ENCODE measurements around the gene MRPL55.

The MRPL55 gene

GRCh38 chr1:228109073-228109961 lies at the start of gene MRPL55:
Gene MRPL55, minus strand, starts transcription at chr1:228109299. Its CDS starts 1,039 bp downstream, at chr1:228108260.
- DNase-seq (ENCODE audit: low read depth, low spot score), result peak; percentile 98

- DNase-seq (ENCODE audit: low read depth, low spot score), result no peak
Measured at GRCh38 chr1:228158151-228159007, 49.3 kb upstream of the MRPL55 start.

- DNase-seq (ENCODE audit: low read depth, low spot score), result no peak
Measured at GRCh38 chr1:228157729-228158126, 48.6 kb upstream of the MRPL55 start.

GRCh38 chr1:228156941-228157728 lies 48.0 kb upstream of the MRPL55 start:
- DNase-seq (ENCODE audit: low read depth, low spot score), result no peak

GRCh38 chr1:228156515-228156881 lies 47.4 kb upstream of the MRPL55 start:
- no peak for DNase-seq (ENCODE audit: low read depth, low spot score)

DNA sequence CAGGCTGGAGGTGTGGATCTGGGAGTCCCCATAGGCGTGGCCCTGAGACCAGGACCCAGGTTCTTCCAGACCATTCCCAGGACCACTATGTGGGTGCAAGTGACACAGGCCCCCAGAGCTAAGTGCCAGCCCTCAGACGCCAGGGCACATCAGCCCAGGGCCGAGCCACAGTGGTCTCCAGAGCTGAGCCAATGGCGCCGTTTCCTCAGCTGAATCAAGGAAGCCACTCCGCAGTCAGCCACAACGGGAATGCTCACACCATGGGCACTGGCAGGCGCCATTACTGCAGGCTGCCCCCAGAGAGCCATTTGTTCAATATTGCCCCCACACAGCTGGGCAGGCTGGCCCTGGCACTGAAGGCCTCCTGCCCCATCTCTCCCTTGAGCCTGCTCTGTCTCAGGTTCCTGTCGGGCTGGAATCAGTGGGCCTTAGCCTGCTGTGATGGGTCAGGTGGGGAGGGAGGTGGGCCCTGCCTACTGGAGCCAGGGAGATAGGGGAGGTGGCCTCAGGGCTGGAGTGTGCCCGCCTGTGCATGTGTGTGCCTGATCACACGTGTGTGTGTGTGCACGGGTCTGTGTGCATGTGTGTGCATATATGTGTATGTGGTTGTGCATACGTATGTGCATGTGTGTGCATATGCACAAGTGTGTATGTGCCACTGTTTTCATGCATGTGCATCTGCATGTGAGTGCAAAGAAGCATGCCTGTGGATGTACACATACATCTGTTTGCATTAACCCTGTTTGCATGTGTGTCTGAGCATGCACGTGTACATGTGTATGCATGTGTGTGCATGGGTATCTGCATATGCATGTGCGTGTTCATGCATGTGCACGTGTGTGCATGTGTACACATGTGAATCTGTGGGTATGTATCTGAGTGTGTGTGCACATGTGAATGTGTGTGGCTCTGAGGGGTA lies 46.8 kb upstream of the MRPL55 start:
- no peak for DNase-seq (ENCODE audit: low read depth, low spot score)

GRCh38 chr1:228154670-228155571 lies 45.8 kb upstream of the MRPL55 start:
- DNase-seq (ENCODE audit: low read depth, low spot score), result no peak

DNA sequence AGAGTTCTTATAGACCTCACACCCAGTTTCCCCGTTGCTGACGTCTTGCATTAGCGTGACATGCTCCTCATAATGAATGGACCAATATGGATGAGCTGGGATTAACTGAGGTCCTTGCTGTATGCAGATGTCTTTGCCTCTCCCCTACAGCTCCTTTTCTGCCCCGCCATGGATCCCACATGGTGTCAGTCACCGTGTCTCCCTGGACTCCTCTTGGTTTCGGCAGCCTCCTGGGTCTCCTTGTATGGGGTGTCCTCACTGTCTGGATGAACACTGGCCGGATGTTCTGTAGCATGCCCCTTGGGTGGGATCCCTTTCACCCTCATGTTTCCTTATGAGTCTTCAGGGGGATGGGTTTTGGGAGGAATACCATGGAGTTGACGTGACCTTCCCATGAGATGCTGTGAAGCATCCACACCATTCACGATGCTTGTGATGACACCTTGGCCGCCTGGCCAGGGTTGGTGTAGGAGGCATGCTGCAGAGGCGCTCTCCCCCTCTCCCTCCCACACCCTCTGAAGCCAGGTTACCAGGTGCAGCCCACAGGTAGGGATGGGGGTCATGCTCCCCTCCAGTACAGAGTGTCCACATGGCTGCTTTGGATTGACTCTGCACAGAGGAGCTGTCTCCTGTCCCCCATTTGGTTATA lies 45.0 kb upstream of the MRPL55 start:
- no peak for DNase-seq (ENCODE audit: low read depth, low spot score)

DNA sequence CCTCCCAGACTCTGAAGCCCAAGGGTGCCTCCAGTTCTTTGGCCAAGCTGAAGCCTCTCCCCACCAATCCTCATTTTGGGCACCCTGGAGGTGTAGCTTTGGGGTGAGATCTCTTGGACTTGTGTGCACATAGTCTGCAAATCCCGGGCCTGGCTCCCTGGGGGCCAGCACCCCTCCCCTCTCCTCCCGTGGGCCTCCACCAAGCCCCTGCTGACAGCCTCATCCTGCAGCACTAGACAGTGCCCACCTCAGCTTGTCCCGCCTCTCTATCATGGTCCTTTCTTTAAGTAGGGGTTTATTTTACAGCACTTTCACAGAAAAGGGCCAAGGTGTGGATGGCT lies 43.8 kb upstream of the MRPL55 start:
- DNase-seq (ENCODE audit: low read depth, low spot score), result no peak

GRCh38 chr1:228152097-228152917 lies 43.2 kb upstream of the MRPL55 start:
- no peak for DNase-seq (ENCODE audit: low read depth, low spot score)

DNA sequence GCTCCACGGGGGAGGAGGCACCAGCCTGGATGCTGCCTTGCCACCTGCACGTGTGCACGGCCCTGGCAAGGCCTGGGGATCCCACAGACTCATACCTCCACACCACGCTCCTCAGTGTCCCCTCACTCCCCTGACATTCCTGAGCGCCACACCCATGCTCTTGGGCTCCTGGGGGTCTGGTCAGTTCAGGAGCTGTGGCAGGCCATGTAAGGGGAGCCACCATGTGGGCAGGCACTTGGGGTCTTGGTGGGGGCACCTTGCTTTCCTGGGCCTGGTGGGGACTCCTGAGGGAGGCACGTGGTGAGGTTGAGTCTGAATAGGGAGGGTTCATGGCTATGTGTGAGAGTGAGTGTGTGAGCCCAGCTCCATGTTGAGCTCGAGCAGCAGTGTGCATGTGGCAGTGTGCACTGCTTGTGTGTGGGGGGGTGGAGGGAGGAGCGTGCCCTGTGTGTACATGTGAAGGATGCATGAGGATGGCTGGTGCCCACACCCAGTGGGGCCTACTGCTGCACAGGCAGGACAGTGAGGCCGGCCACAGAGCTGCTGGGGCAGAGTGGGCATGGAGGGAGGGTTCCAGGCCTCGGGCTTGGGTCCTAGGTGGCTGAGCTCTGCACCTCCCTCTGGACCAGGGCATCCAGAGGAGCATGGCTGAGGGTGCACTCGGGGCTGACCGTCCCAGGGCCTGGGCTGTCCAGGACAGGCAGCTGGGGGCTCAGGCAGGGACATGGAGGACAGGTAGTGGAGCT lies 42.3 kb upstream of the MRPL55 start:
- no peak for DNase-seq (ENCODE audit: low read depth, low spot score)

DNA sequence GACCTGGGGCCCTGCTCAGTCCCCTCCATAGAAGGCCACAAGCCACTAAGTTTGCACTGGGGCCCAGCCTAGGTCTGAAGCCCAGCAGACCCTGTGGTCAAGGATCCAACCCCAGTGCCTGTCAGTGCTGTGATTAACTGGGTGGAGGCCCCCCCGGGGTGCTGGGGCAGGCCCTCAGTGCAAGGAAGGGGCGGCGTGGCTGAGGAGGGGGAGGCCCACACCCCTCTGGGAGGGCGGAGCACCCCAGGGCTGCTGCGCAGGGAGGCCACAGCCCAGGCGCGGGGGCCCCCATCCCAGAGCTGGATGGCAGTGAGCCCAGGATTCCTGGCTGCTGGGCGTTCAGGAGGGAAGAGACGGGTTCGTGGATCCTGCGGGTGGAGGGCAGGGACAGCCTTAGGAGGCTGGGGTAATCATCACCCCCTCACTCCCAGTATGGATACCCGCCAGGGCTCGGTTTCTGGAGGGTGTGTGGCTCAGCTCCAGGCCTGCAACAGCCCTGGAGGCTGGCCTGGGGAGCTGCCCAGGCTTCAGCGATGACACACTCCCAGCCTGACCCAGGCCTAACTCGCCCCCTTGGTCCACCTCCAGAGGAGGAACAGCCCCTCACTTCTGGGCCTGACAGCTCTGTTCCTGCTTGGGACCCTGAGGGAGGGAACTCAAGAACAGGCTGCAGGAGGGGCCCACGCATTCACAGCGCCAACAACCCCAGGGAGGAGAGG lies 41.5 kb upstream of the MRPL55 start:
- no peak for DNase-seq (ENCODE audit: low read depth, low spot score)

DNA sequence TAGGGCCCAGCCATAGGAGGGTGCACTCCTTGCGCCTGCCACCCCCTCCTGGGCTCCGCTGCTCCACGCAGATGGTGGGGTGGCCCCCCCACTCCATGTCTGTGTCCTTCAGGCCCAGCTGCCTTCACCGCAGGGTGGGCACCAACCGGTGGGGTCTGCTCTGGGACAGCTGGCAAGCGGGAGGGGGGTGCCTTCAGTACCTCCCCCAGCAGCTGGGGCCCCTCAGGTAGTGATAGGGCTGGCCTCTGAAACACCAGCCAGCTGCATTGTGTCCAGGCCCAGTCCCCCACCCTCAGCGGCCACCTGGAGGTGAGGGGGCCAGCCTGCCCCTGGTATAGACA lies 41.0 kb upstream of the MRPL55 start:
- DNase-seq (ENCODE audit: low read depth, low spot score), result no peak

DNA sequence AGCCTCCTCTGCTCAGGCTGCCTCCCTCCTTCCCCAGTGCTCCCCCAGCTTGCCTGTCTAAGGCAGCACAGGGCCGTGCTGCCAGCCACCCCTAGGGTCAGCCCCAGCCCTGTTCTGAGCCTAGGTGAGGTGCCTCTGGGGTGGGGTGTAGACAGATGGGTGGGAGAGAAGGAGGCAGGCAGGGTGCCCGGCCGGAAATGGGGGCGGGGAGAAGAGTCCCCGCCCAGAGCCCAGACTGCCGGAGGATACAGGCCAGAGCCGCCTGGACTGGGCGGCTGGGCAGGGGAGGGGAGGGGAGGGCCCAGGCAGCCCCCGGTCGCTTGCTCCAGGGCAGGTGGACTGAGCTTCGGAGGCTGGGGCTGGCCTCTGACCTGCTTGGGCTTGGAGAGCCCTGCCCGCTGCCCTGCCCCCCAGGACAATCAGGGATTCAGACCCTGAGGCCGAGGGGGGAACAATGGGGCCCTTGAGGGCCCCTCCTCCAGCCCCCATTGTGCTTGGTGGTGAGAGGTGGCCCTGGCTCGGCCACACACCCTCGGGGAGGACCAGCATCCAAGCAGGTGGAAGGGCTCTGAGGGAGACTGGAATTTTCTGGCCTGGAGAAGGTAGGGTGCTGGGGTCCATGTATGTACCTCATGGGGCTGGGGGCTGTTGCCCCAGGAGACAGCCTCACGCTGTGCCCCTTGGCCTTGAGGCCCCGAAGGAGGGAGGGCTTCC lies 40.5 kb upstream of the MRPL55 start, which contains the start of gene GJC2:
Gene GJC2, plus strand, starts transcription at position 525 of the 714 bp plus-strand sequence. CDS start 7,829 bp downstream, outside the sequence.
- DNase-seq (ENCODE audit: low read depth, low spot score), result no peak

- no peak for DNase-seq (ENCODE audit: low read depth, low spot score)
Measured at GRCh38 chr1:228148935-228149405, 39.9 kb upstream of the MRPL55 start.

DNA sequence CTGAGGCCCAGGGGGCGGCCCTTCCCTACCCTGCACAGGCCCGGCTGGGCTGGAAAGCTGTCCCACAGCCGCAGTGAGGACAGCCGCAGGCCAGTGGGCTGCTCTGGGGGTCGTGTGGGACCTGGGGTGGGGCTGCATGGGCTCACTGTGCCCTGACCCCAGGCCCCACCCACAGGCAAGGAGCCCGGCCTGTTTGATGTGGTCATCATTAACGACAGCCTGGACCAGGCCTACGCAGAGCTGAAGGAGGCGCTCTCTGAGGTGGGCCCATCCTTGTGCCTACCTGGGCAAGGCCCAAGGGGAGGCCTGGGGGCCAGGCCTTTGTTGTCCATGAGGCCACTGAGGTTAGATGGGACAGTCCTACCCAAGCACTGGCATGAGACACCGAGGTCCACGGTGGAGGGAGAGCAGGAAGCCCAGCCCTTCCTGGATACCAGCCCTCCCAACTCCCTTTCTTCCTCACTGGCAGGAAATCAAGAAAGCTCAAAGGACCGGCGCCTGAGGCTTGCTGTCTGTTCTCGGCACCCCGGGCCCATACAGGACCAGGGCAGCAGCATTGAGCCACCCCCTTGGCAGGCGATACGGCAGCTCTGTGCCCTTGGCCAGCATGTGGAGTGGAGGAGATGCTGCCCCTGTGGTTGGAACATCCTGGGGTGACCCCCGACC lies 39.2 kb upstream of the MRPL55 start:
- no peak for DNase-seq (ENCODE audit: low read depth, low spot score)
